Parathyroid adenoma (tissue), 2 donors: ENCODE data around the gene ADCY5.

Source experiments
- H2AFZ ChIP-seq: fragments of 300-600 bp; sonication (generic); one replicate; pipeline ENCODE4 v1.7.0; 2017; ENCODE audit warnings: antibody characterized with exemption, mild to moderate bottlenecking
- H3K27ac ChIP-seq: fragments of 300-600 bp; sonication (generic); one replicate; pipeline ENCODE4 v1.7.0; 2017
- H3K27me3 ChIP-seq: fragments of 300-600 bp; sonication (generic); one replicate; pipeline ENCODE4 v1.7.0; 2017; ENCODE audit warnings: low read length; ENCODE audit not compliant: control insufficient read depth, insufficient read depth
- H3K36me3 ChIP-seq: fragments of 300-600 bp; sonication (generic); one replicate; pipeline ENCODE4 v1.7.0; 2017; ENCODE audit warnings: low read length; ENCODE audit not compliant: control insufficient read depth, insufficient read depth
- H3K4me1 ChIP-seq: fragments of 300-600 bp; sonication (generic); one replicate; pipeline ENCODE4 v1.7.0; 2017; ENCODE audit warnings: control low read depth
- H3K4me2 ChIP-seq: fragments of 300-600 bp; sonication (generic); one replicate; pipeline ENCODE4 v1.7.0; 2017; ENCODE audit warnings: low read length
- H3K4me3 ChIP-seq: fragments of 300-600 bp; sonication (generic); one replicate; pipeline ENCODE4 v1.7.0; 2017; ENCODE audit warnings: low read depth, low read length
- H3K79me2 ChIP-seq: fragments of 300-600 bp; sonication (generic); one replicate; pipeline ENCODE4 v1.7.0; 2017; ENCODE audit warnings: control low read depth
- H3K9ac ChIP-seq: fragments of 300-600 bp; sonication (generic); one replicate; pipeline ENCODE4 v1.7.0; 2017; ENCODE audit warnings: mild to moderate bottlenecking
- H3K9me3 ChIP-seq: fragments of 300-600 bp; sonication (generic); one replicate; pipeline ENCODE4 v1.7.0; 2017; ENCODE audit warnings: low read length; ENCODE audit not compliant: control insufficient read depth
- TF ChIP-seq, protein P1 (sequence below): fragments of 300-600 bp; sonication (generic); IDR thresholded peaks from one replicate; pipeline ENCODE4 v1.7.0; 2017; ENCODE audit warnings: antibody characterized with exemption, mild to moderate bottlenecking
- donor health status: primary hyperparathyroidism.

ADCY5 gene

DNA sequence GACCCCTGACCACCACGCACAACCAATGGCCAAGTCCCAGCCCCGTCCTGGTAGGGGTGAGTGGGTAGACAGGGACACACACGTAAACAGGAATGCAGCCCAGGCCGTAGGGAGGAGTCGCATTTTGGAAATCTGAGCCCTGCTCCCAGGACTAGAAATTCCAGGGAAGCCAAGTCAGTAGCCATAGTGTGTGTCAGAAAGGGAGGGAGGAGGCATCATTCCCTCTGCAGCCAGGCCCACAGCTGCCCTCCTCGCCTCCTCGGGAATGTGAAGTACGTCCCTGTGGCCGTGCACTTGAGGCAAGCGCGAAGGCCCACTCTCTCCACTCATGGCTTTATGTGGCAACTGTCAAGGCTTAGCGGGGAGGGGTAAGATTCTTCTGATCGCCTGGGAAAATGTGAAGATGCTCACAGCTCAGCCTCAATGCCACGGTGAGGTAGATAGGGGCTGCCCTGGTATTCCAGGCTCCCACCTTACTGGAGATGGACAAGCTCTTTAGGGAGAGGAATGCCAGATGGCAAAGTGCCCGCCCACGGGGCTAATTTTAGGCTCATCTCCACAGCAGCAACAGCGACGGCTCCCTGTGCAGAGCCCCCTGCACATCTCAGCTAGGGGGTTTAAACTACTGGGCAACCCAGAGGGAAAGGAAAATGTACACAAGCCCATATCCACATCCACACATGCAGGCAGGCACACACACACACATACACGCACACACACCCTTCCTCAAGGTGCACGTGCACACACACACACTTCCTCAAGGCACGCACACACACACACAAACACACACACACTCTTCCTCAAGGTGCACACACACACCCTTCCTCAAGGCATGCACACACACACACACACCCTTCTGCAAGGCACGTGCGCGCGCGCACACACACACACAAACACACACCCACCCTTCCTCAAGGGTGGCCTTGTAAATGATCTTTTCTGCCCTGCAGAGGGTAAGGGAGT is 65.5 kb downstream of the ADCY5 start:
- no peak overlapping the region for H3K27ac ChIP-seq
- H3K4me2 ChIP-seq = no peak overlapping the region
- H2AFZ ChIP-seq = no peak overlapping the region
- H3K9me3 ChIP-seq = no peaks in the 10 kb centered on the region
- H3K4me1 ChIP-seq = no peaks in the 10 kb centered on the region
- H3K9ac ChIP-seq = no peak overlapping the region
- TF ChIP-seq, protein P1, sequence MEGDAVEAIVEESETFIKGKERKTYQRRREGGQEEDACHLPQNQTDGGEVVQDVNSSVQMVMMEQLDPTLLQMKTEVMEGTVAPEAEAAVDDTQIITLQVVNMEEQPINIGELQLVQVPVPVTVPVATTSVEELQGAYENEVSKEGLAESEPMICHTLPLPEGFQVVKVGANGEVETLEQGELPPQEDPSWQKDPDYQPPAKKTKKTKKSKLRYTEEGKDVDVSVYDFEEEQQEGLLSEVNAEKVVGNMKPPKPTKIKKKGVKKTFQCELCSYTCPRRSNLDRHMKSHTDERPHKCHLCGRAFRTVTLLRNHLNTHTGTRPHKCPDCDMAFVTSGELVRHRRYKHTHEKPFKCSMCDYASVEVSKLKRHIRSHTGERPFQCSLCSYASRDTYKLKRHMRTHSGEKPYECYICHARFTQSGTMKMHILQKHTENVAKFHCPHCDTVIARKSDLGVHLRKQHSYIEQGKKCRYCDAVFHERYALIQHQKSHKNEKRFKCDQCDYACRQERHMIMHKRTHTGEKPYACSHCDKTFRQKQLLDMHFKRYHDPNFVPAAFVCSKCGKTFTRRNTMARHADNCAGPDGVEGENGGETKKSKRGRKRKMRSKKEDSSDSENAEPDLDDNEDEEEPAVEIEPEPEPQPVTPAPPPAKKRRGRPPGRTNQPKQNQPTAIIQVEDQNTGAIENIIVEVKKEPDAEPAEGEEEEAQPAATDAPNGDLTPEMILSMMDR = no peak
- no peaks in the 10 kb centered on the region for H3K79me2 ChIP-seq
- no peaks in the 10 kb centered on the region for H3K27me3 ChIP-seq
- no peak overlapping the region for H3K4me3 ChIP-seq
- no peaks in the 10 kb centered on the region for H3K36me3 ChIP-seq

- TF ChIP-seq, protein P1 = no peak
- no peak overlapping the region for H2AFZ ChIP-seq
- H3K27ac ChIP-seq = no peak overlapping the region
- no peaks in the 10 kb centered on the region for H3K9me3 ChIP-seq
- no peaks in the 10 kb centered on the region for H3K36me3 ChIP-seq
- no peak overlapping the region for H3K4me3 ChIP-seq
- no peaks in the 10 kb centered on the region for H3K27me3 ChIP-seq
- H3K9ac ChIP-seq = no peak overlapping the region
- H3K4me2 ChIP-seq = no peak overlapping the region
- H3K4me1 ChIP-seq = no peaks in the 10 kb centered on the region
- no peaks in the 10 kb centered on the region for H3K79me2 ChIP-seq
These were observed 68.6 kb downstream of the ADCY5 start for GRCh38 chr3:123380261-123380660.

DNA sequence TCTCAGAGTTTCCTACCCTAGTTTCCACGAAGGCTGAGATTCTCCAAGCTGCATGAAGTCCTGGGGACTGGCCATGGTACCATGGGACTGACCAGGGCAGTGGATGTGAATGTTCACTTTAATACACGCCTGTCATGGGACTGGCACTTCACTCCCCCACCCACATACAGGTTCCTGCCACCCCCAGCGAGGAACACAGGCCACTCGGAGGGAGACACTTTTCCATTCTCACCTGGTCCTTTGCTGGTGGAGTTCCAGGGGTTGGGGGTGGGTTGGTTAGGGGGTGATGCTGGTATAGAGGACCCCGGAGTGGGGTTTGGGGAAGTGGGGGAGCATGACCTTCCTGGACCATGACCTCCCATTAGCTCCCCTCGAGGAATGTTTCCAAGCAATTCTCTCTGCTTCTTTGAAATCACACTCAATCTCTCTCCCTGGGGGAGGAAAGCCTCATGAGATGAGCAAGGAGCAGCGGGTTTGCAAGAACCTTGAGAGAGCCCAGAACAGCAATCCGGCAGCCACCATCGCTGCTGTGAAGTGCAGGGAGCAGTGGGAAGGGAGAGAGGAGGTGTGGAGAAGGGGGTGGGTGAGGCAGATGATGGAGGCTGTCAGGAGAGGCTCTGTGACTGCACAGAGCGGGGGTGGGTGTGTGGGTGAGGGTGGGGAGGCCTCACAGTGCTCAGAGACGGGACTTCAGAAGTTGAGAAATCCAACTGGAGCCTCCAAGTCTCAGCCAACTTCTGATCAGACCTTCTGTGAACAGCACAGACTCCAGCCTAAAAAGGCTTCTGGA is 69.7 kb downstream of the ADCY5 start:
- Histone ChIP-seq H3K9ac (no peak overlapping the region), H3K27ac (no peak overlapping the region), H3K4me3 (no peak overlapping the region), H3K27me3 (no peaks in the 10 kb centered on the region), H3K4me2 (no peak overlapping the region), H3K4me1 (no peaks in the 10 kb centered on the region), H2AFZ (no peak overlapping the region), H3K79me2 (no peaks in the 10 kb centered on the region), H3K9me3 (no peaks in the 10 kb centered on the region), H3K36me3 (no peaks in the 10 kb centered on the region)
- TF ChIP-seq, protein P1 = no peak

DNA sequence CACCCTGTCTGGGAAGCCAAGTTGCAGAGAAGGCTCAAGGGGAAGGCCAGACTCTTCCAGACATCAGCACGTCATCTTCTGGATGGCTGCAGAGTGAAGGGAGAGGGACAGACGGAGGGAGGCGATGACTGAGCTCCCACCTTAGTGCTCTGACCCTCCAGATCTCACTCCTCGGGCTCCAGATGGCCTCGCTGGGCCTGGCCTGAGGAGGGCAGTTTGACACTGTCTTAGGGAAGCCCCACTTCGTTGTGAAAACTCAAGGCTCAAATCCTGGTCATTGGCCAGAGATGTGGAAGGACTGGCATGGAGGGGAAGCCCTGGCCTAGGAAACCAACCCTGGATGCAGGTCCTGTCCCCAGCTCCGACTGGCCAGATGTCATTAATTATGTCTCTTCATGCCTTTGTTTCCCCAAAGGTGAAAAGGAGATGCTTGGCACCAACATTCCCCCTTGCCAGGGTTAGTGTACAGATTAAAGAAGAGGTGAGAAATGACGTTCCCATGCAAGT is 70.4 kb downstream of the ADCY5 start:
- H3K4me1 ChIP-seq = no peaks in the 10 kb centered on the region
- H3K27ac ChIP-seq = no peak overlapping the region
- no peak overlapping the region for H3K9ac ChIP-seq

More for the DNA sequence above, 70.4 kb downstream of the ADCY5 start:
- no peaks in the 10 kb centered on the region for H3K79me2 ChIP-seq
- no peaks in the 10 kb centered on the region for H3K9me3 ChIP-seq
- H3K4me2 ChIP-seq = no peak overlapping the region
- TF ChIP-seq, protein P1 = no peak
- H3K4me3 ChIP-seq = no peak overlapping the region
- no peaks in the 10 kb centered on the region for H3K36me3 ChIP-seq
- no peaks in the 10 kb centered on the region for H3K27me3 ChIP-seq
- no peak overlapping the region for H2AFZ ChIP-seq
